ENCODE measurements around the gene SLC2A4. TPM values are rescaled to one million over a fixed set of nuclear protein-coding genes. Genes with fewer than 3 reads are reported as not detected.
"Not testable (repeated sequence)": the region's sequence is repeated elsewhere in the genome, so short reads cannot be mapped to it uniquely, and the experiment has no call there.

SLC2A4 gene
- total RNA-seq, 1 donor from 2014 or later, result 0.37 TPM

DNA sequence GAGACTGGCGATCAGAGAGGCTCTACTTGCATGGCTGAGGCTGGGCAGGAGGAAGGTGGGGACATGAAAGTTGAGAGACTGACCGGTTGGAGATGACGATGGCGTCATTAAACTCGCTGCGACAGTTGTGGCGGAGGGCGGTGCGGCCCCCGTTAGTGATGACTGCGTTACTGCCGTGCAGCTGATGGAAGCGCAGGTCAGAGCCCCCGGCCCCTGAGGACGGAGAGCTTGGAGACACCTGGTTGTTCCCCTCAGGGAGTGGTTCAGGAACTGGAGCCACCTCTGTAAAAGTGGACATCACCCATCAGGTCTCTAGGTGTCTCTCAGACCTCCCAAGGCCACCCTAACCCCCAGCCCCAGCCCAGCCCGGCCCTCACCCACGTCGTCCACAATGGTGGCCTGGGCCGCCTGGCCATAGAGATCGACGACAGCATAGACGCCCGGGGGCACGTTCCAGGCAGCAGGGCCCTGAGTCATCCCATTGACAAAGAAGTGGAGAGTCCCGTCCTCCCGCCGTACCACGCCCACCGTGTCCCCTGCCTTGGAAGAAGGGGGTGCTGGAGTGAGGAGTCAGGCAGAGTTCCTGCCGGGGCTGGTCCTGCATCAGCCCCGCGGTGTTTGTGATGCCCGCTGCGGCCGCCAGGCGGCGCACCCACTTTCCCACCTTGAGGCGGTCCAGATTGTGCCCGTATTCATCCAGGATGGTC, 42.4 kb downstream of the SLC2A4 start:
- intact Hi-C loops (cut with micrococcal nuclease), result loop anchor here (1.0 kb wide), 1 partner anchor 21 kb away; no protein-coding TSS in a partner anchor
- no peaks in the 10 kb centered on the region for H3K9me3 Mint-ChIP-seq
- H3K36me3 Mint-ChIP-seq (ENCODE audit: low read depth), result peaks cover 34% of the 10 kb centered on the region
- no peak overlapping the region for H3K4me3 Mint-ChIP-seq
- H3K4me1 Mint-ChIP-seq, result peaks cover 18% of the 10 kb centered on the region
- DNase-seq, result peak; percentile 94
- no peak overlapping the region for H3K27ac Mint-ChIP-seq
- no peaks in the 10 kb centered on the region for H3K27me3 Mint-ChIP-seq

- Mint-ChIP-seq H3K36me3 (ENCODE audit: low read depth) (peaks cover 33% of the 10 kb centered on the region), H3K9me3 (no peaks in the 10 kb centered on the region), H3K4me3 (no peak overlapping the region), H3K27ac (no peak overlapping the region), H3K27me3 (no peaks in the 10 kb centered on the region), H3K4me1 (peaks cover 18% of the 10 kb centered on the region)
- DNase-seq, result no peak
- intact Hi-C loops (cut with micrococcal nuclease), result loop anchor here (1.0 kb wide), 1 partner anchor 21 kb away; no protein-coding TSS in a partner anchor
These were observed 42.9 kb downstream of the SLC2A4 start for GRCh38 chr17:7324438-7324779.

- no peak for DNase-seq
- peaks cover 22% of the 10 kb centered on the region for H3K4me1 Mint-ChIP-seq
- intact Hi-C loops (cut with micrococcal nuclease), result no loop called here
- no peak overlapping the region for H3K4me3 Mint-ChIP-seq
- H3K36me3 Mint-ChIP-seq (ENCODE audit: low read depth), result peaks cover 33% of the 10 kb centered on the region
- no peaks in the 10 kb centered on the region for H3K9me3 Mint-ChIP-seq
- H3K27ac Mint-ChIP-seq, result no peak overlapping the region
- H3K27me3 Mint-ChIP-seq, result no peaks in the 10 kb centered on the region
These were observed 43.6 kb downstream of the SLC2A4 start for GRCh38 chr17:7325031-7325528.

- Mint-ChIP-seq H3K36me3 (ENCODE audit: low read depth) (peaks cover 28% of the 10 kb centered on the region), H3K9me3 (no peaks in the 10 kb centered on the region), H3K27me3 (no peaks in the 10 kb centered on the region), H3K4me3 (no peak overlapping the region), H3K4me1 (peaks cover 24% of the 10 kb centered on the region), H3K27ac (no peak overlapping the region)
- intact Hi-C loops (cut with micrococcal nuclease), result no loop called here
- no peak for DNase-seq
These were observed 44.7 kb downstream of the SLC2A4 start for GRCh38 chr17:7326186-7326585.

DNA sequence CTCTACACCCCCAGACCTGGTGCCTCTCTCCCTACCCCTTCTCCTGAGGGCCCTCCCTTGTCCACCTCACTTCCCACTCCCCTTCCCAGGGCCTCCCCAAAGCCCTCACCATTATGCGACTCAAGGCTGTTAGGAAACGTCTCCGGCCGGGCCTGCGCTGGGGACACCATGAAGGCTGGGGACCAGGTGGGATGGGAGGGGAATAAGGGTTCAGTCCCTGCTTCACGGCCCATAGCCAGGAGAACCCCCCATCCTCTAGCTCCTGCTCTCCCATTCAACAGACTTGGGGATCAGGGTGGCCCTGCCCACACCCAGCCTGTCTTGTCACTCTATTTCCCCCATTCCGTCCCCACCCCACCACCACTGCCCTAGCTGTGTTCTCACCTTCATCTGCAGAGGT, 45.5 kb downstream of the SLC2A4 start:
- DNase-seq, result no peak
- Mint-ChIP-seq H3K27ac (no peak overlapping the region), H3K27me3 (no peaks in the 10 kb centered on the region), H3K4me3 (no peak overlapping the region), H3K4me1 (peaks cover 28% of the 10 kb centered on the region), H3K9me3 (no peaks in the 10 kb centered on the region), H3K36me3 (ENCODE audit: low read depth) (peaks cover 20% of the 10 kb centered on the region)
- intact Hi-C loops (cut with micrococcal nuclease), result no loop called here

DNA sequence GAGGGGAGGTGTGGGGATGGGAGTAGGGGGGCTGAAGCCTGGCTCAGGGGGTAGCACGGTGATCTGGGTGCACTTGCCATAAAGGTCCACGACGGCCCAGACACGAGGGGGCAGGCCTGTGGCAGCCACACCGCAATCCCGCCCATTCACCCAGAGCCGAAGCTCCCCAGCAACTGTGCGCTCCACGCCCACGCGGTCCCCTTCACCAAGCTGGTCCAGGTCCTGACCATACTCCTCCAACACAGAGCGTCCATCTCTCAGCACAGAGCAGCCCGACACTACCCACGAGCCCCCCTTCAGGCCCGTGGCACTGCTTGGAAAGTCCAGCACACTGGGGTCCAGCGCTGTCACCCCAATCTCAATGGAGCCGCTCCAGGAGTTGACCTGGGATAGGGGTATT, 46.0 kb downstream of the SLC2A4 start:
- Mint-ChIP-seq H3K27ac (no peak overlapping the region), H3K4me1 (peaks cover 33% of the 10 kb centered on the region), H3K4me3 (peak overlapping the region; percentile 50), H3K27me3 (no peaks in the 10 kb centered on the region), H3K9me3 (no peaks in the 10 kb centered on the region), H3K36me3 (ENCODE audit: low read depth) (peaks cover 16% of the 10 kb centered on the region)
- intact Hi-C loops (cut with micrococcal nuclease), result no loop called here
- DNase-seq, result no peak

DNA sequence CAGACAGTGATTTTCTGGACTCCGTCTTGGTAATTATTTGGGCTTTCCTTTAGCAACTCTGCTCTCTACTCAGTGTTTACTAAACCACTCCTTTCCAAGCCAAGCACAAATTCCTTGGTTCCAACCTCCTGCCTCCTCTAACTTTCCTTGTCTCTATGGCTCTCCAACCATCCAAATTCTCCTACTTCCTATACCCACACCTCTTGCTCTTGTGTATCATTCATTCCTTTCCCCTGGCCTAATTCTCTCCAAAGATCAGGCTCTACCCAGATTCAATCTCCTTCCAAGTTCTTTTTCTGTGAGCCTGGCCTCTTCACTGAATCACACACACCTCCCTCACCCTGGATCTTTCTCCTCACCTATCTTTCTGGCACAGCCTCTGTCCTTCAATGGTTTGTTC, 46.5 kb downstream of the SLC2A4 start:
- H3K27me3 Mint-ChIP-seq, result no peaks in the 10 kb centered on the region
- no peaks in the 10 kb centered on the region for H3K9me3 Mint-ChIP-seq
- peak overlapping the region; percentile 91 for H3K4me3 Mint-ChIP-seq
- H3K4me1 Mint-ChIP-seq, result peaks cover 37% of the 10 kb centered on the region
- intact Hi-C loops (cut with micrococcal nuclease), result loop anchor here (2.0 kb wide), 1 partner anchor 13 kb away; the partner anchor contains the start of gene GPS2
- peak overlapping the region; percentile 45 for H3K27ac Mint-ChIP-seq
- DNase-seq, result no peak
- H3K36me3 Mint-ChIP-seq (ENCODE audit: low read depth), result peaks cover 14% of the 10 kb centered on the region

DNA sequence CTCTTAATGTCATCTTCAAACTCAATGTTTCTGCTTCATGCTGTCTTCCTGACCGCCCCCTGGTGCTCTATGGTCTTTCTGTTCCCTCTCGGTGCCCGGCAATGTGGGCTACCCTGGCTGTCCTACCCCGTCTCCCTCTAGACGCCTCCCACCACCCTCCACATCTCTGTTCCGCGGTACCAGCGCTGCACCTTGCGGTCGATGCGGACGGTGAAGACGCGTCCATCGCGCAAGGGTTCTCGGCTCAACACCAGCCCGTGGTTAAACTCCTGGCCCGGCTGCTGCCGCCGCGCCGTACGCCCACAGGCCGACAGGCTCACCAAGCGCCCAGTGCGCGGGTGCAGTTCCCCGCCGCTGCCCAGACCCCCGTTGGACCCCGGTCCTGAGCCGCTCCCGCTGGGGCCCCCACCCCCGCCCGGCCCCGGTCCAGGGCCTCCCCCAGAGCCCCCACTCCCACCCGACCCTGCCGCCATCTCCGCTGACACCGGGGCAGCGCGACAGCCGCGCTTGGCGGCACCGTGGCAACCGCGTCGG, 47.4 kb downstream of the SLC2A4 start, which contains the start of gene NEURL4:
TSS of gene NEURL4 (minus strand) at position 496 of the 534 bp plus-strand sequence. CDS start at position 473, 23 bp downstream.
- Mint-ChIP-seq H3K27me3 (no peaks in the 10 kb centered on the region), H3K27ac (peak within 1 kb of the TSS; percentile 91), H3K4me3 (peak within 1 kb of the TSS; percentile 91), H3K9me3 (no peaks in the 10 kb centered on the region), H3K4me1 (peaks cover 41% of the 10 kb centered on the region), H3K36me3 (ENCODE audit: low read depth) (peaks cover 8% of the 10 kb centered on the region)
- intact Hi-C loops (cut with micrococcal nuclease), result loop anchor here (1.0 to 2.0 kb wide), 2 partner anchors 14 to 21 kb away; partner anchors contain the start of gene GPS2
- no peak for DNase-seq

DNA sequence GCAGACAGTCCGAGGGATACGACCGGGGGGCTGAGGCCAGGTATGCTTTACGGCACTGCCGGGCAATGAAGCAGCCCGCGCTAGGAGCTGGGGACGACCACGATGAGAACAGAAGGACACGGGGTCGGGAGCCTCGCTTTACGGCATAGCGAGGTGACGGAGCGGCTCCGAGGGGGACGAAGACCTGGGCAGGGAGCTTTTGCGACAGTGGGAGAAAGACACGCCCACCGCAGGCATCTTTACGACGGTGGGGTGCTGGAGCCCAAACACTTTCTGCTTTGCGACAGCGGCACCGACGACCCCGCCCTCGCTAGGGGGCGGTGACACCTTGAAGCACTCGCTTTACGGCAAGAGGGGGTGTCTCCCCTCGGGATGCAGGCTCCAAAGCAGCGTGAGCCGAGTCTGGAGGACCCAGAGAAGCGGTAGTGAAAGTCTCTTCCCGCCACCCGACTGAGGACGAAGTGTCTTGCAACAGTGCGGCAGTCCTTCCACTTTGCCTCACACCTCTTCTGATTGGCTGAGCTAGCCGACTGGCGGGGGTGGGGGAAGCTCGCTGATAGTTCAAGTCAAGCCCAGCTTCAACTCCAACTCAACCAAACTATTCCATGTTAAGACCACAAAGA, 48.0 kb downstream of the SLC2A4 start:
- peaks cover 38% of the 10 kb centered on the region for H3K4me1 Mint-ChIP-seq
- peak overlapping the region; percentile 91 for H3K4me3 Mint-ChIP-seq
- intact Hi-C loops (cut with micrococcal nuclease), result loop anchor here (1.0 to 2.0 kb wide), 2 partner anchors 15 to 21 kb away; partner anchors contain the start of gene GPS2
- H3K27ac Mint-ChIP-seq, result peak overlapping the region; percentile 91
- no peaks in the 10 kb centered on the region for H3K9me3 Mint-ChIP-seq
- H3K27me3 Mint-ChIP-seq, result no peaks in the 10 kb centered on the region
- DNase-seq, result peak; percentile 99
- H3K36me3 Mint-ChIP-seq (ENCODE audit: low read depth), result peaks cover 3% of the 10 kb centered on the region

DNA sequence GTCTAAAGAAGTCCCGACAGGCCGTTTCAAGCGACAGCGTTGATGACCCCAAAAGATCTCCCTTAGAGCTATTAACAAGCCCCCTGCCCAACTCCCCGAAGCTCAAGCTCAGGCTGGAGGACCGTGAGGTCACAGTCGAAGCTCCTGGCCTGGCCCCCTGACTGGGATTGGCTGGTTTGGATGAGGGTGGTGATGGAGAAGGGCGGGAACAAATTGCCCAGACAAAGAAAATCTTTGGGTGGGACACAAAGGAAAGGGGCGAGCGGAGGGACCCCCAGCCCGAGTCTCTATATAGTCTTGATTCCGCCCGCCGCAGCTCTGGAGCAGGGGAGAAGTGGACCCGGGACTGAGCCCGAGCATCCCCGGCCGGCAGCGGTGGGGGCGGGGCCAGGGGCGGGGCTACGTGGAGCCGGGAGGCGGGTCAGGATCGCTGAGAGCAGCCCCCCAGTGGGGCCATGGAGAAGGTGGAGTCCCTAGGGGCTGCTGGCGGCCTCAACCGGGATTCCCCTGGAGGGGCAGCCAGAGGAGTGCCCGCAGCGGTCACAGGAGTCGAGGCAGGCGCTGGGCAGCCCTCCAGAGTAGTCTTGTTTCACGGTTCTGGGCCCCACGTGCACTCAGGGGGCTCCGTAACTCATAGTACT, 48.6 kb downstream of the SLC2A4 start:
- H3K27me3 Mint-ChIP-seq, result no peaks in the 10 kb centered on the region
- peak overlapping the region; percentile 91 for H3K27ac Mint-ChIP-seq
- peak overlapping the region; percentile 91 for H3K4me3 Mint-ChIP-seq
- H3K4me1 Mint-ChIP-seq, result peaks cover 40% of the 10 kb centered on the region
- no peaks in the 10 kb centered on the region for H3K9me3 Mint-ChIP-seq
- intact Hi-C loops (cut with micrococcal nuclease), result loop anchor here (1.0 to 2.0 kb wide), 2 partner anchors 15 to 22 kb away; partner anchors contain the start of gene GPS2
- peak; percentile 94 for DNase-seq
- H3K36me3 Mint-ChIP-seq (ENCODE audit: low read depth), result no peaks in the 10 kb centered on the region

- H3K27me3 Mint-ChIP-seq, result no peaks in the 10 kb centered on the region
- peaks cover 45% of the 10 kb centered on the region for H3K4me1 Mint-ChIP-seq
- intact Hi-C loops (cut with micrococcal nuclease), result no loop called here
- H3K9me3 Mint-ChIP-seq, result no peaks in the 10 kb centered on the region
- H3K27ac Mint-ChIP-seq, result peak overlapping the region; percentile 91
- H3K4me3 Mint-ChIP-seq, result peak overlapping the region; percentile 91
- no peak for DNase-seq
- H3K36me3 Mint-ChIP-seq (ENCODE audit: low read depth), result no peaks in the 10 kb centered on the region
These were observed 49.1 kb downstream of the SLC2A4 start for GRCh38 chr17:7330638-7331015.

DNA sequence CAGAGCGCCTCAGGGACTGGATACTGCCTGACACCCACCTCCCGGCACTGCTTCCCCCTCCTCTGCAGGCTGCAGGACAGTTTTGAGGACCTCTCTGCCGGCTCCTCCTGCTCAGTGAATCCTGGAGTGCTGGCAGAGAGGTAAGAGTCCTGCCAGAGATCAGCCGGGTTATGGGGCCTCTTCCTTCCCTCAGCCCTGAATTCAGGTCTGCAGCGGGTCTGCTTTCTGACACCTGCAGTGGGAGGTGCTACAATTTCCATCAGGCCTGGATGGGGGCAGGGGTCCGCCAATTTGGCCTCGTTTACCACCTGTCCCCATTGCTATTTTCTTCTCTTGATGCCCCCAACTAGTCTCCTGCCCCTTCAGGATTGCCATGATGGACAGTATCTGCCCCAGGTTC, 50.6 kb downstream of the SLC2A4 start:
- intact Hi-C loops (cut with micrococcal nuclease), result no loop called here
- Mint-ChIP-seq H3K4me3 (peak overlapping the region; percentile 72), H3K27me3 (no peaks in the 10 kb centered on the region), H3K36me3 (ENCODE audit: low read depth) (peaks cover 3% of the 10 kb centered on the region), H3K27ac (peak overlapping the region; percentile 85), H3K9me3 (no peaks in the 10 kb centered on the region), H3K4me1 (peaks cover 50% of the 10 kb centered on the region)
- no peak for DNase-seq

- H3K27me3 Mint-ChIP-seq; intact Hi-C loops (cut with micrococcal nuclease); H3K9me3 Mint-ChIP-seq; H3K36me3 Mint-ChIP-seq (ENCODE audit: low read depth): not testable (repeated sequence)
- Mint-ChIP-seq H3K4me3 (peak overlapping the region; percentile 72), H3K4me1 (peaks cover 52% of the 10 kb centered on the region), H3K27ac (peak overlapping the region; percentile 85)
- peak; percentile 85 for DNase-seq
These were observed 51.1 kb downstream of the SLC2A4 start for GRCh38 chr17:7332600-7333069.
